Mucosa of rectum (tissue), 2 donors: Measurements from ENCODE around the gene PAM.

Source experiments
- H3K27ac ChIP-seq, 2 donors: one replicate each; pipeline ENCODE4 v1.7.0; 2013; ENCODE audit warnings: inconsistent platforms in 2 of 2, low read depth in 2 of 2, low read length in 2 of 2
- H3K27me3 ChIP-seq, 2 donors: one replicate each; pipeline ENCODE4 v1.7.0; 2013; ENCODE audit warnings: low read length in 2 of 2; ENCODE audit not compliant: control insufficient read depth in 2 of 2, insufficient read depth in 2 of 2
- H3K36me3 ChIP-seq, 2 donors: one replicate each; pipeline ENCODE4 v1.7.0; 2013; ENCODE audit warnings: low read length in 2 of 2; ENCODE audit not compliant: control insufficient read depth in 2 of 2, insufficient read depth in 2 of 2
- H3K4me1 ChIP-seq, 2 donors: one replicate each; pipeline ENCODE4 v1.7.0; 2013; ENCODE audit warnings: low read length in 2 of 2, mild to moderate bottlenecking in 1 of 2; ENCODE audit not compliant: control insufficient read depth in 2 of 2, insufficient read depth in 2 of 2
- H3K4me3 ChIP-seq, 2 donors: one replicate each; pipeline ENCODE4 v1.7.0; 2013; ENCODE audit warnings: low read length in 2 of 2
- H3K9ac ChIP-seq, 2 donors: one replicate each; pipeline ENCODE4 v1.7.0; 2013; ENCODE audit warnings: low read length in 2 of 2, low read depth in 1 of 2, mild to moderate bottlenecking in 1 of 2
- H3K9me3 ChIP-seq, 2 donors: one replicate each; pipeline ENCODE4 v1.7.0; 2013; ENCODE audit warnings: low read length in 2 of 2; ENCODE audit not compliant: control insufficient read depth in 2 of 2
- donor health status: healthy.
- donor health status: Normal muscosa, but diverticular disease.

The PAM gene

GRCh38 chr5:102865510-102866236 lies 110.6 kb downstream of the PAM start:
- peaks cover 4 to 12% of the 10 kb centered on the region in 2 donors for H3K4me1 ChIP-seq

GRCh38 chr5:102866237-102866600 lies 111.1 kb downstream of the PAM start:
- Histone ChIP-seq H3K4me1 (peaks cover 4 to 12% of the 10 kb centered on the region in 2 donors), H3K9ac (peak overlapping the region; percentile 38 to 70), H3K27me3 (no peaks in the 10 kb centered on the region), H3K4me3 (peak overlapping the region; percentile 69 to 82), H3K36me3 (no peaks in the 10 kb centered on the region), H3K27ac (peak overlapping the region; percentile 48 to 49), H3K9me3 (no peaks in the 10 kb centered on the region)

More at GRCh38 chr5:102865510-102866236, 110.6 kb downstream of the PAM start:
- peak overlapping the region; percentile 69 to 82 for H3K4me3 ChIP-seq
- peak overlapping the region; percentile 38 to 70 for H3K9ac ChIP-seq
- H3K36me3 ChIP-seq, result no peaks in the 10 kb centered on the region
- no peaks in the 10 kb centered on the region for H3K27me3 ChIP-seq
- H3K9me3 ChIP-seq, result no peaks in the 10 kb centered on the region
- H3K27ac ChIP-seq, result peak overlapping the region; percentile 48 to 49

- H3K36me3 ChIP-seq, result no peaks in the 10 kb centered on the region
- H3K4me1 ChIP-seq, result peaks cover 4 to 11% of the 10 kb centered on the region in 2 donors
- no peaks in the 10 kb centered on the region for H3K27me3 ChIP-seq
- no peak overlapping the region for H3K27ac ChIP-seq
- no peak overlapping the region for H3K4me3 ChIP-seq
- H3K9ac ChIP-seq, result no peak overlapping the region
- no peaks in the 10 kb centered on the region for H3K9me3 ChIP-seq
Observed at GRCh38 chr5:102867992-102868662, 113.0 kb downstream of the PAM start.

GRCh38 chr5:102869230-102869629 lies 114.1 kb downstream of the PAM start:
- Histone ChIP-seq H3K36me3 (no peaks in the 10 kb centered on the region), H3K9me3 (no peaks in the 10 kb centered on the region), H3K9ac (no peak overlapping the region), H3K27ac (no peak overlapping the region), H3K27me3 (no peaks in the 10 kb centered on the region), H3K4me1 (peaks cover 4 to 10% of the 10 kb centered on the region in 2 donors), H3K4me3 (no peak overlapping the region)

- Histone ChIP-seq H3K4me3 (no peak overlapping the region), H3K9me3 (no peaks in the 10 kb centered on the region), H3K27ac (no peak overlapping the region), H3K4me1 (no peaks in the 10 kb centered on the region), H3K36me3 (no peaks in the 10 kb centered on the region), H3K9ac (no peak overlapping the region), H3K27me3 (no peaks in the 10 kb centered on the region)
Observed at GRCh38 chr5:102873379-102873932, 118.4 kb downstream of the PAM start.

- H3K4me3 ChIP-seq, result no peak overlapping the region
- H3K9ac ChIP-seq, result no peak overlapping the region
- no peaks in the 10 kb centered on the region for H3K27me3 ChIP-seq
- no peak overlapping the region for H3K27ac ChIP-seq
- no peaks in the 10 kb centered on the region for H3K36me3 ChIP-seq
- no peaks in the 10 kb centered on the region for H3K9me3 ChIP-seq
- H3K4me1 ChIP-seq, result no peaks in the 10 kb centered on the region
Observed at GRCh38 chr5:102874054-102874453, 118.9 kb downstream of the PAM start.

- Histone ChIP-seq H3K9me3 (no peaks in the 10 kb centered on the region), H3K27ac (no peak overlapping the region), H3K4me1 (no peaks in the 10 kb centered on the region), H3K36me3 (no peaks in the 10 kb centered on the region), H3K4me3 (no peak overlapping the region), H3K27me3 (no peaks in the 10 kb centered on the region), H3K9ac (no peak overlapping the region)
Observed at GRCh38 chr5:102875721-102876123, 120.6 kb downstream of the PAM start.

GRCh38 chr5:102876610-102877009 lies 121.5 kb downstream of the PAM start:
- Histone ChIP-seq H3K9me3 (no peaks in the 10 kb centered on the region), H3K27ac (no peak overlapping the region), H3K4me1 (no peaks in the 10 kb centered on the region), H3K36me3 (no peaks in the 10 kb centered on the region), H3K9ac (no peak overlapping the region), H3K27me3 (no peaks in the 10 kb centered on the region), H3K4me3 (no peak overlapping the region)

GRCh38 chr5:102879741-102880140 lies 124.6 kb downstream of the PAM start:
- Histone ChIP-seq H3K9ac (no peak overlapping the region), H3K4me1 (no peaks in the 10 kb centered on the region), H3K27ac (no peak overlapping the region), H3K9me3 (no peaks in the 10 kb centered on the region), H3K27me3 (no peaks in the 10 kb centered on the region), H3K4me3 (no peak overlapping the region), H3K36me3 (no peaks in the 10 kb centered on the region)

GRCh38 chr5:102886586-102886985 lies 131.5 kb downstream of the PAM start:
- Histone ChIP-seq H3K4me1 (no peaks in the 10 kb centered on the region), H3K9ac (no peak overlapping the region), H3K27me3 (no peaks in the 10 kb centered on the region), H3K36me3 (no peaks in the 10 kb centered on the region), H3K4me3 (no peak overlapping the region), H3K27ac (no peak overlapping the region), H3K9me3 (no peaks in the 10 kb centered on the region)
